HepG2 (cell line): ENCODE data around the gene GSTK1. TPM values are rescaled to one million over a fixed set of nuclear protein-coding genes. Genes with fewer than 3 reads are reported as not detected.

Experiments used
- ATAC-seq: fragments of 200-7000 bp; cut with Tn5 transposase; 3 replicates; pipeline ENCODE4 v1.9.1; 2020; ENCODE audit warnings: mild to moderate bottlenecking, moderate library complexity
- BruUV-seq: library from RNA; stranded (reverse); fragments of 400-500 nt; replicated peaks from 2 replicates; lab custom pipeline; 2021; lab: Mats Ljungman, UMichigan
- CTCF ChIA-PET: fragments of 300-600 bp; formaldehyde crosslinking; extraction: SDS; loops from one replicate; lab custom pipeline; 2021; ENCODE audit warnings: low total read pairs, inconsistent platforms, low intra/inter-chr PET ratio; lab: Yijun Ruan, JAX
- POLR2A ChIA-PET: fragments of 350-600 bp; sonication (Branson Sonifier 250); formaldehyde crosslinking; loops from one replicate; lab custom pipeline; 2020; ENCODE audit warnings: antibody characterized with exemption, inconsistent platforms; lab: Yijun Ruan, JAX
- DNase-seq: peaks from one replicate; pipeline ENCODE4 v3.0.0-alpha.2; 2015; ENCODE audit warnings: low spot score
- FAIRE-seq: peaks from 3 replicates; lab custom pipeline; 2011; peaks lifted over from hg19 to GRCh38; lab: Jason Lieb, UNC
- H2AFZ ChIP-seq: one replicate; pipeline ENCODE4 v1.6.1; 2011; ENCODE audit warnings: low read length, inconsistent platforms
- H3K27ac ChIP-seq: fragments of 300-600 bp; 3 replicates; pipeline ENCODE4 v1.8.0; 2011; ENCODE audit warnings: mixed run types, mild to moderate bottlenecking, mixed read lengths, low read length, inconsistent platforms; ENCODE audit not compliant: insufficient read depth; ENCODE audit errors: extremely low read length
- H3K27me3 ChIP-seq, 2 experiments: fragments of 200-600 bp in 1 of 2; 2 replicates in 1 of 2; 3 replicates in 1 of 2; pipeline versions ENCODE4 v1.6.0 to v1.8.0; 2011; ENCODE audit warnings: low read length in 2 of 2, mild to moderate bottlenecking in 2 of 2, moderate library complexity in 2 of 2, inconsistent platforms in 1 of 2; ENCODE audit not compliant: insufficient read depth in 2 of 2, control insufficient read depth in 1 of 2
- H3K36me3 ChIP-seq, 2 experiments: fragments of 200-600 bp in 1 of 2; replicated peaks in 1 of 2; 2 replicates in 1 of 2; 3 replicates in 1 of 2; pipeline versions ENCODE4 v1.5.1 to v1.8.0; 2011; ENCODE audit warnings: low read length in 2 of 2, inconsistent platforms in 1 of 2; ENCODE audit not compliant: insufficient read depth in 2 of 2, control insufficient read depth in 1 of 2
- H3K4me1 ChIP-seq: 2 replicates; pipeline ENCODE4 v1.5.1; 2012; ENCODE audit warnings: low read length, inconsistent platforms; ENCODE audit not compliant: insufficient read depth
- H3K4me2 ChIP-seq: 2 replicates; pipeline ENCODE4 v1.6.0; 2011; ENCODE audit warnings: low read depth, low read length, inconsistent platforms
- H3K4me3 ChIP-seq, 3 experiments: fragments of 200-600 bp in 1 of 3; sonication (generic), shearing (Covaris generic) in 1 of 3; replicated peaks in 1 of 3; 2 replicates each; pipeline ENCODE4 v1.5.1; 2011 to 2016; ENCODE audit warnings: low read length in 3 of 3, inconsistent platforms in 2 of 3, low read depth in 2 of 3, mild to moderate bottlenecking in 2 of 3, control low read depth in 1 of 3, mixed read lengths in 1 of 3; ENCODE audit not compliant: insufficient read depth in 1 of 3
- H3K79me2 ChIP-seq: one replicate; pipeline ENCODE4 v1.6.1; 2011; ENCODE audit warnings: low read length, inconsistent platforms; ENCODE audit not compliant: insufficient read depth
- H3K9ac ChIP-seq: 2 replicates; pipeline ENCODE4 v1.6.0; 2011; ENCODE audit warnings: mild to moderate bottlenecking, low read depth, low read length, inconsistent platforms; ENCODE audit not compliant: insufficient read depth
- H3K9me3 ChIP-seq: 2 replicates; pipeline ENCODE4 v1.5.1; 2012; ENCODE audit warnings: mild to moderate bottlenecking, low read length
- H4K20me1 ChIP-seq: 2 replicates; pipeline ENCODE4 v1.6.0; 2011; ENCODE audit warnings: inconsistent platforms, mild to moderate bottlenecking, low read length, moderate library complexity; ENCODE audit not compliant: insufficient read depth
- FOXK1 ChIP-seq: sonication (generic); formaldehyde crosslinking; IDR thresholded peaks from 2 replicates; pipeline ENCODE4 v1.4.0; 2020; ENCODE audit warnings: low read depth, missing genetic modification reagents, borderline replicate concordance
- MED8 ChIP-seq: sonication (generic); formaldehyde crosslinking; IDR thresholded peaks from 2 replicates; pipeline ENCODE4 v1.8.1; 2023; ENCODE audit warnings: mild to moderate bottlenecking, missing genetic modification reagents; ENCODE audit not compliant: insufficient replicate concordance
- RXRA ChIP-seq: sonication (generic); formaldehyde crosslinking; IDR thresholded peaks from 2 replicates; pipeline ENCODE4 v1.5.1; 2020; ENCODE audit warnings: missing genetic modification reagents
- ZMYM4 ChIP-seq: sonication (generic); formaldehyde crosslinking; IDR thresholded peaks from 2 replicates; pipeline ENCODE4 v1.8.1; 2023; ENCODE audit warnings: mild to moderate bottlenecking, missing genetic modification reagents
- ZNF12 ChIP-seq: sonication (generic); formaldehyde crosslinking; IDR thresholded peaks from 2 replicates; pipeline ENCODE4 v1.5.0; 2020; ENCODE audit warnings: missing genetic modification reagents
- WGBS: methylation state at CpG from one replicate; pipeline ENCODE4 v1.1.6; 2017; ENCODE audit warnings: low lambda C conversion rate; 5-methylcytosine and 5-hydroxymethylcytosine counted together
- in situ Hi-C: cut with HindIII; loops from 2 replicates; pipeline ENCODE4 v1.10.0; 2017; ENCODE audit warnings: low pct_unique_long_range_greater_than_20kb; ENCODE audit not compliant: extremely low pct_ligation_motif_present
- intact Hi-C: fragments of 100-400 bp; cut with micrococcal nuclease; formaldehyde crosslinking; loops from one replicate; pipeline ENCODE4 v1.10.0; 2022; ENCODE audit not compliant: unreplicated experiment
- polyA plus RNA-seq, 8 experiments: library from polyadenylated mRNA; depleted of rRNA in 3 of 8; stranded (reverse) in 7 of 8; unstranded in 1 of 8; fragments of >200 nt; fragmentation: Illumina TruSeq in 4 of 8; extraction: Trizol in 4 of 8; gene quantifications; 2 replicates each; pipeline versions ENCODE4 v1.2.1 to v1.2.3, GENCODE V29; 2011 to 2016; ENCODE audit warnings: low read depth in 4 of 8, missing spikeins in 1 of 8, mixed read lengths in 1 of 8; ENCODE audit not compliant: insufficient read depth in 1 of 8
- total RNA-seq, 5 experiments: library from RNA; depleted of rRNA; stranded (reverse); fragments of >200 nt; fragmentation: Illumina TruSeq; extraction: Trizol; gene quantifications; 2 replicates each; pipeline ENCODE4 v1.2.3, GENCODE V29; 2016; ENCODE audit warnings: low read depth in 1 of 5
- TF ChIP-seq, protein P1 (sequence below): sonication (generic); formaldehyde crosslinking; IDR thresholded peaks from 2 replicates; pipeline ENCODE4 v1.9.0; 2021; ENCODE audit warnings: missing genetic modification reagents, mild to moderate bottlenecking, borderline replicate concordance
- TF ChIP-seq, protein P2 (sequence below): sonication (generic); formaldehyde crosslinking; IDR thresholded peaks from 2 replicates; pipeline ENCODE4 v1.4.0; 2020; ENCODE audit warnings: mild to moderate bottlenecking, missing genetic modification reagents
- TF ChIP-seq, protein P3 (sequence below): sonication (generic); formaldehyde crosslinking; IDR thresholded peaks from 2 replicates; pipeline ENCODE4 v1.4.0; 2020; ENCODE audit warnings: missing genetic modification reagents; ENCODE audit errors: not compliant biosample characterization

Gene GSTK1
- total and polyA plus RNA-seq, 2 of the 13 experiments (the other 11 are each of a cell fraction or from before 2014, with no cell fraction given), result 64.6 to 92.1 TPM

DNA sequence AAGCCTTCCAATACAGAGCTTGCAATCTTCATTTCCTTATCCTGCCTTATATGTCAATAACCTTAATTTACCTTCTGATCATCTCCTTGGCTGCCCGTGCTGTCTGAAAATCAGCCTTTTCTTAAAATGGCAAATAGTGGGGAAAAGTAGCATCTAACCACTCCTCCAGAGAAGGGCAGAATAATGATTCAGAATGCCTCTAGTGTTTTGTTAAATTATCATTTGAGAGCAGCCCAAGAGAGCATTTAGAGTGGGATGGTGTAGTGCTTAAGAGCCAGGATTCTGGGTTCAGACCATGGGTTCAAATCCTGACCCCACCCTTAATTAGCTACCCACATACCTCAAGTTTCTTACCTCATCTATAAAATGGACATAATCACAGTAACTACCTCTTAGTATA is 16.9 kb downstream of the GSTK1 start:
- H3K36me3 ChIP-seq, result no peaks in the 10 kb centered on the region
- FAIRE-seq, result no peak
- H3K79me2 ChIP-seq, result no peaks in the 10 kb centered on the region
- ATAC-seq, result no peak
- ChIA-PET POLR2A (interaction anchor here (1.2 to 1.7 kb wide), 2 partner anchors 8 to 17 kb away, joined by 4 to 14 read pairs; partner anchors contain the start of genes CASP2 and GSTK1), CTCF (no interaction called here)
- no peak overlapping the region for H3K4me3 ChIP-seq
- H2AFZ ChIP-seq, result no peak overlapping the region
- H3K27ac ChIP-seq, result no peak overlapping the region
- DNase-seq, result no peak
- no peaks in the 10 kb centered on the region for H4K20me1 ChIP-seq
- no peak overlapping the region for H3K9ac ChIP-seq
- no TSS peak for BruUV-seq
- in situ Hi-C loops, result no loop called here
- no peaks in the 10 kb centered on the region for H3K27me3 ChIP-seq
- H3K4me1 ChIP-seq, result peaks cover 30% of the 10 kb centered on the region
- intact Hi-C loops, result no loop called here
- WGBS, result 45% methylated on average over 1 of the region's 1 CpG
- no peaks in the 10 kb centered on the region for H3K9me3 ChIP-seq
- TF ChIP-seq FOXK1 (CRISPR knock-in tag), result no peak
- no peak overlapping the region for H3K4me2 ChIP-seq

DNA sequence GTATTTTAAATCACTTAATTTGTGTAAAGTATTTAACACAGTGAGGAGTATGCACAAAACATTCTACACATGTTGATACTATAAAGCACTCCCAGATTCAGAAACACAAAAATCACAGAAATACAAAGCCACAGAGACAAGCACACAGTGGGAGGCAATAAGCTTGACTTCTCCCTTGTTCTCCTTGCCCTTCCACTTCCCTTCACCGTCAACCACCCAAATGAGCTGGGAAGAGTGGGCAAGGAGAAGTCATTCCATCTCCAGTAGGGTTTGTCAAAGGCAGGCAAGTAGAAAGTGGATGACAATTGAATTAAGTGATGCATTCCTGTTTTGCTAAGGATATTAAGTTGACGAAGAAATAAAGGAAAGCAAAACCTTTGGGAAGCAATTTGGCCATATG is 17.3 kb downstream of the GSTK1 start:
- no peaks in the 10 kb centered on the region for H3K27me3 ChIP-seq
- in situ Hi-C loops, result no loop called here
- H3K9ac ChIP-seq, result no peak overlapping the region
- BruUV-seq, result no TSS peak
- 81% methylated on average over 2 of the region's 2 CpGs for WGBS
- ATAC-seq (no peak), FAIRE-seq (no peak), DNase-seq (no peak)
- H3K79me2 ChIP-seq, result no peaks in the 10 kb centered on the region
- H2AFZ ChIP-seq, result no peak overlapping the region
- no peaks in the 10 kb centered on the region for H3K36me3 ChIP-seq
- H3K4me2 ChIP-seq, result no peak overlapping the region
- POLR2A ChIA-PET, result interaction anchor here (1.3 to 1.7 kb wide), 2 partner anchors 17 kb away, joined by 5 to 14 read pairs; partner anchors contain the start of gene GSTK1
- CTCF ChIA-PET, result no interaction called here
- no peaks in the 10 kb centered on the region for H4K20me1 ChIP-seq
- peaks cover 34% of the 10 kb centered on the region for H3K4me1 ChIP-seq
- H3K9me3 ChIP-seq, result no peaks in the 10 kb centered on the region
- no peak overlapping the region for H3K4me3 ChIP-seq
- intact Hi-C loops, result no loop called here
- H3K27ac ChIP-seq, result no peak overlapping the region
- TF ChIP-seq ZMYM4 (CRISPR knock-in tag) (no peak), RXRA (CRISPR knock-in tag) (no peak), MED8 (CRISPR knock-in tag) (no peak), ZNF12 (CRISPR knock-in tag) (no peak)
- TF ChIP-seq, protein P1, sequence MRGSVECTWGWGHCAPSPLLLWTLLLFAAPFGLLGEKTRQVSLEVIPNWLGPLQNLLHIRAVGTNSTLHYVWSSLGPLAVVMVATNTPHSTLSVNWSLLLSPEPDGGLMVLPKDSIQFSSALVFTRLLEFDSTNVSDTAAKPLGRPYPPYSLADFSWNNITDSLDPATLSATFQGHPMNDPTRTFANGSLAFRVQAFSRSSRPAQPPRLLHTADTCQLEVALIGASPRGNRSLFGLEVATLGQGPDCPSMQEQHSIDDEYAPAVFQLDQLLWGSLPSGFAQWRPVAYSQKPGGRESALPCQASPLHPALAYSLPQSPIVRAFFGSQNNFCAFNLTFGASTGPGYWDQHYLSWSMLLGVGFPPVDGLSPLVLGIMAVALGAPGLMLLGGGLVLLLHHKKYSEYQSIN (CRISPR knock-in tag), result no peak
- TF ChIP-seq, protein P2, sequence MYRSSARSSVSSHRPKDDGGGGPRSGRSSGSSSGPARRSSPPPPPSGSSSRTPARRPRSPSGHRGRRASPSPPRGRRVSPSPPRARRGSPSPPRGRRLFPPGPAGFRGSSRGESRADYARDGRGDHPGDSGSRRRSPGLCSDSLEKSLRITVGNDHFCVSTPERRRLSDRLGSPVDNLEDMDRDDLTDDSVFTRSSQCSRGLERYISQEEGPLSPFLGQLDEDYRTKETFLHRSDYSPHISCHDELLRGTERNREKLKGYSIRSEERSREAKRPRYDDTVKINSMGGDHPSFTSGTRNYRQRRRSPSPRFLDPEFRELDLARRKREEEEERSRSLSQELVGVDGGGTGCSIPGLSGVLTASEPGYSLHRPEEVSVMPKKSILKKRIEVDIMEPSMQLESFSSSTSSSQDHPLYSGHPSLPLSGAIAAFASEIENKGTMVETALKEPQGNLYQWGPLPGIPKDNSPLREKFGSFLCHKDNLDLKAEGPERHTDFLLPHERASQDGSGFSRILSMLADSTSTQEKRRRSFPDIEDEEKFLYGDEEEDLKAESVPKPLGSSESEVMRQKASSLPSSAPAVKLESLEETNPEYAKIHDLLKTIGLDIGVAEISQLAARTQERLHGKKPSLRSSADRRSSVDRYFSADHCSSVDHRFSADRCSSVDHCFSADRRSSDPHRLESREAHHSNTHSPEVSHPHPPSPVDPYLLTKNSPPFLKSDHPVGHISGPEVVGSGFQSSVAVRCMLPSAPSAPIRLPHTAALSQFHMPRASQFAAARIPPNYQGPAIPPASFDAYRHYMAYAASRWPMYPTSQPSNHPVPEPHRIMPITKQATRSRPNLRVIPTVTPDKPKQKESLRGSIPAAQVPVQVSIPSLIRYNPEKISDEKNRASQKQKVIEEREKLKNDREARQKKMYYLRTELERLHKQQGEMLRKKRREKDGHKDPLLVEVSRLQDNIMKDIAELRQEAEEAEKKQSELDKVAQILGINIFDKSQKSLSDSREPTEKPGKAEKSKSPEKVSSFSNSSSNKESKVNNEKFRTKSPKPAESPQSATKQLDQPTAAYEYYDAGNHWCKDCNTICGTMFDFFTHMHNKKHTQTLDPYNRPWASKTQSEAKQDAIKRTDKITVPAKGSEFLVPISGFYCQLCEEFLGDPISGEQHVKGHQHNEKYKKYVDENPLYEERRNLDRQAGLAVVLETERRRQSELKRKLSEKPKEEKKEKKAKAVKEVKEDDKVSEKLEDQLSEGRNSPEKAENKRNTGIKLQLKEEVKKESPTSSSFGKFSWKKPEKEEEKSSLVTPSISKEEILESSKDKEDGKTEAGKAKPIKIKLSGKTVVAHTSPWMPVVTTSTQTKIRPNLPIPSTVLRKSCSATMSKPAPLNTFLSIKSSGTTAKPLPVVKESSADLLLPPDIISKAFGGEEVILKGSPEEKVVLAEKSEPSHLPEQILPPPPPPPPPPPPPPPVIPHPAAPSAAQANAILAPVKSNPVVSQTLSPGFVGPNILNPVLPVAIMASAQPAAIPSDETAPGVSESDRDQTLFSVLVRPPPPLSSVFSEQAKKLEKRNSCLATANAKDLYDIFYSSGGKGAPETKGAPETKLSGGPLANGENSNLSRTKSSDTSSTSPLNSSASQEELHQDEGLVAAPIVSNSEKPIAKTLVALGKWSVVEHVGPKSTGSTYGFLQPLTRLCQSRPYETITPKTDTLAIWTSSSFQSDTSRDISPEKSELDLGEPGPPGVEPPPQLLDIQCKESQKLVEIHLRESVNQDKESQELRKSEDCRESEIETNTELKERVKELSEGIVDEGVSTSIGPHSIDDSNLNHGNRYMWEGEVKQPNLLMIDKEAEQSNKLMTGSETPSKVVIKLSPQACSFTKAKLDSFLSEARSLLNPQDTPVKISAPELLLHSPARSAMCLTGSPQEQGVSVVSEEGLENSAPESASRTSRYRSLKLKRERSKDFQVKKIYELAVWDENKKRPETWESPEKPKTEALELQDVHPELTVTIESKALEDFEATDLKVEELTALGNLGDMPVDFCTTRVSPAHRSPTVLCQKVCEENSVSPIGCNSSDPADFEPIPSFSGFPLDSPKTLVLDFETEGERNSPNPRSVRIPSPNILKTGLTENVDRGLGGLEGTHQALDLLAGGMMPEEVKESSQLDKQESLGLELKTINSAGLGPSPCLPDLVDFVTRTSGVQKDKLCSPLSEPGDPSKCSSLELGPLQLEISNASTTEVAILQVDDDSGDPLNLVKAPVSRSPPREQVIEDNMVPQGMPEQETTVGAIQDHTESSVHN, result no peak
- TF ChIP-seq, protein P3, sequence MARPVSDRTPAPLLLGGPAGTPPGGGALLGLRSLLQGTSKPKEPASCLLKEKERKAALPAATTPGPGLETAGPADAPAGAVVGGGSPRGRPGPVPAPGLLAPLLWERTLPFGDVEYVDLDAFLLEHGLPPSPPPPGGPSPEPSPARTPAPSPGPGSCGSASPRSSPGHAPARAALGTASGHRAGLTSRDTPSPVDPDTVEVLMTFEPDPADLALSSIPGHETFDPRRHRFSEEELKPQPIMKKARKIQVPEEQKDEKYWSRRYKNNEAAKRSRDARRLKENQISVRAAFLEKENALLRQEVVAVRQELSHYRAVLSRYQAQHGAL (CRISPR knock-in tag), result no peak
